ENCODE results near the gene TPPP. TPM values are rescaled to one million over a fixed set of nuclear protein-coding genes. Genes with fewer than 3 reads are reported as not detected.

Gene TPPP
- total RNA-seq, 1 donor: not detected

GRCh38 chr5:620586-621180 is 72.5 kb downstream of the TPPP start:
- H3K4me3 ChIP-seq (ENCODE audit: low read depth, low read length): no peak overlapping the region
- TF ChIP-seq CTCF (IDR thresholded peaks at IDR 0.05; ENCODE audit: insufficient read depth, low read length): no peak
- DNase-seq (ENCODE audit: low read depth): no peak

- no peak for DNase-seq (ENCODE audit: low read depth)
- TF ChIP-seq CTCF (IDR thresholded peaks at IDR 0.05; ENCODE audit: insufficient read depth, low read length): no peak
- H3K4me3 ChIP-seq (ENCODE audit: low read depth, low read length): no peak overlapping the region
These were observed 73.0 kb downstream of the TPPP start for GRCh38 chr5:620152-620551.

GRCh38 chr5:619444-619843 is 73.7 kb downstream of the TPPP start:
- no peak for TF ChIP-seq CTCF (IDR thresholded peaks at IDR 0.05; ENCODE audit: insufficient read depth, low read length)
- no peak overlapping the region for H3K4me3 ChIP-seq (ENCODE audit: low read depth, low read length)
- DNase-seq (ENCODE audit: low read depth): no peak

GRCh38 chr5:618450-618849 is 74.7 kb downstream of the TPPP start:
- H3K4me3 ChIP-seq (ENCODE audit: low read depth, low read length): no peak overlapping the region

GRCh38 chr5:617896-618295 is 75.3 kb downstream of the TPPP start:
- no peak for TF ChIP-seq CTCF (IDR thresholded peaks at IDR 0.05; ENCODE audit: insufficient read depth, low read length)

More at GRCh38 chr5:618450-618849, 74.7 kb downstream of the TPPP start:
- no peak for TF ChIP-seq CTCF (IDR thresholded peaks at IDR 0.05; ENCODE audit: insufficient read depth, low read length)
- DNase-seq (ENCODE audit: low read depth): no peak

GRCh38 chr5:616484-617039 is 76.6 kb downstream of the TPPP start:
- no peak overlapping the region for H3K4me3 ChIP-seq (ENCODE audit: low read depth, low read length)
- no peak for DNase-seq (ENCODE audit: low read depth)
- TF ChIP-seq CTCF (IDR thresholded peaks at IDR 0.05; ENCODE audit: insufficient read depth, low read length): no peak

More at GRCh38 chr5:617896-618295, 75.3 kb downstream of the TPPP start:
- H3K4me3 ChIP-seq (ENCODE audit: low read depth, low read length): no peak overlapping the region
- no peak for DNase-seq (ENCODE audit: low read depth)

All from fibroblast of the aortic adventitia (primary cell).